ENCODE data around the gene CDK4. TPM values are rescaled to one million over a fixed set of nuclear protein-coding genes. Genes with fewer than 3 reads are reported as not detected.

The CDK4 gene
- total and polyA plus RNA-seq, 2 of the 4 experiments (the other 2 are of a cell fraction): 261 to 297 TPM

DNA sequence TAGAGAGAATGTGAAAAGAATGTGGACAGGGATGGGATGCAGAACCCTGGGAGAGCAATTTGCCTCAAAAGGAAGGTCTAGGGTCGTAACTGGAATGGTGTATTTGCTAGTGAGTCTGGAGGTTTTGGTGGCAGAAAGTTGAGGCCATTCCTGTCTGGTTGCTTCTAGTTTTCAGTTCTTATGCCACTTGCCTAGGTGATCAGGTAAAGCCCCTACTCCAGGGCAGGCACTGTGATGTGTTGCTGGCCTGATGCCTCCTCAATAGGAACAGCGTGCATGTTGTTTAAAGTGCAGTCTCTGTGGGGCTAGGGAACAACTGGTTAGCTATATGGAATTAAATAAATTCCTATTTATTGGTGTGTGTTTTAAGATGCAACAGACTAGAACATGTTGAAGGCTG, 51.8 kb downstream of the CDK4 start:
- ChIA-PET CTCF (no interaction called here), POLR2A (ENCODE audit: unreplicated experiment) (no interaction called here)
- no peak overlapping the region for H3K18ac ChIP-seq (ENCODE audit: low read depth, low read length)
- no peak overlapping the region for H3K4ac ChIP-seq (ENCODE audit: low read depth, low read length)
- H2BK5ac ChIP-seq (ENCODE audit: low read depth, low read length, poor library complexity, severe bottlenecking): no peak overlapping the region
- H3K9me1 ChIP-seq (ENCODE audit: insufficient read depth, low read length): peaks cover 5% of the 10 kb centered on the region; the same call in 1 of the 2 replicates
- WGBS, 2 experiments (ENCODE audit: extremely low coverage in 2 of 2, insufficient read length in 1 of 2): 100% methylated on average over 1 of the region's 2 CpGs; no CpG with 5 or more reads in 1 of the 2 experiments
- in situ Hi-C loops (cut with MboI; ENCODE audit: low sequenced_read_pairs): no loop called here
- H4K8ac ChIP-seq (ENCODE audit: low read depth in 2 of 2, low read length in 2 of 2): no peak overlapping the region
- no peak overlapping the region for H2BK15ac ChIP-seq (ENCODE audit: low read depth, low read length)
- no peaks in the 10 kb centered on the region for H3K9me3 ChIP-seq (ENCODE audit: control insufficient read depth, insufficient read depth, low read length)
- no peak overlapping the region for H3K14ac ChIP-seq (replicated peaks; ENCODE audit: low read depth, low read length)
- H2AK5ac ChIP-seq (ENCODE audit: low read depth, low read length): no peak overlapping the region
- dilution Hi-C loops (cut with HindIII; ENCODE audit: low sequenced_read_pairs, unreplicated experiment): no loop called here
- no peak overlapping the region for H3K56ac ChIP-seq (ENCODE audit: extremely low read depth, insufficient read depth, low read length)
- no peak overlapping the region for H3K23ac ChIP-seq (ENCODE audit: low read depth, low read length)
- ATAC-seq (ENCODE audit: low read depth): no peak
- no peak overlapping the region for H2AFZ ChIP-seq (replicated peaks; ENCODE audit: low read length, poor library complexity)
- H3K4me1 ChIP-seq (ENCODE audit: control insufficient read depth, insufficient read depth, low read length): no peaks in the 10 kb centered on the region
- no peak for DNase-seq
- no peak overlapping the region for H2AK9ac ChIP-seq (replicated peaks; ENCODE audit: low read depth, low read length, poor library complexity)
- H3K4me2 ChIP-seq (ENCODE audit: low read depth, low read length): no peak overlapping the region
- TF ChIP-seq MXI1 (IDR thresholded peaks at IDR 0.05; ENCODE audit: borderline replicate concordance, low read depth, low read length): no peak
- TF ChIP-seq MAFK (IDR thresholded peaks at IDR 0.05; ENCODE audit: low read depth, low read length): no peak
- no peak for TF ChIP-seq FOS (IDR thresholded peaks at IDR 0.05; ENCODE audit: low read depth, low read length)
- TF ChIP-seq NFE2L2 (IDR thresholded peaks at IDR 0.05; ENCODE audit: low read depth, low read length): no peak
- TF ChIP-seq, protein P1, sequence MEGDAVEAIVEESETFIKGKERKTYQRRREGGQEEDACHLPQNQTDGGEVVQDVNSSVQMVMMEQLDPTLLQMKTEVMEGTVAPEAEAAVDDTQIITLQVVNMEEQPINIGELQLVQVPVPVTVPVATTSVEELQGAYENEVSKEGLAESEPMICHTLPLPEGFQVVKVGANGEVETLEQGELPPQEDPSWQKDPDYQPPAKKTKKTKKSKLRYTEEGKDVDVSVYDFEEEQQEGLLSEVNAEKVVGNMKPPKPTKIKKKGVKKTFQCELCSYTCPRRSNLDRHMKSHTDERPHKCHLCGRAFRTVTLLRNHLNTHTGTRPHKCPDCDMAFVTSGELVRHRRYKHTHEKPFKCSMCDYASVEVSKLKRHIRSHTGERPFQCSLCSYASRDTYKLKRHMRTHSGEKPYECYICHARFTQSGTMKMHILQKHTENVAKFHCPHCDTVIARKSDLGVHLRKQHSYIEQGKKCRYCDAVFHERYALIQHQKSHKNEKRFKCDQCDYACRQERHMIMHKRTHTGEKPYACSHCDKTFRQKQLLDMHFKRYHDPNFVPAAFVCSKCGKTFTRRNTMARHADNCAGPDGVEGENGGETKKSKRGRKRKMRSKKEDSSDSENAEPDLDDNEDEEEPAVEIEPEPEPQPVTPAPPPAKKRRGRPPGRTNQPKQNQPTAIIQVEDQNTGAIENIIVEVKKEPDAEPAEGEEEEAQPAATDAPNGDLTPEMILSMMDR (conservative IDR thresholded peaks at IDR 0.05; ENCODE audit: low read depth, low read length): no peak
- TF ChIP-seq, protein P2, sequence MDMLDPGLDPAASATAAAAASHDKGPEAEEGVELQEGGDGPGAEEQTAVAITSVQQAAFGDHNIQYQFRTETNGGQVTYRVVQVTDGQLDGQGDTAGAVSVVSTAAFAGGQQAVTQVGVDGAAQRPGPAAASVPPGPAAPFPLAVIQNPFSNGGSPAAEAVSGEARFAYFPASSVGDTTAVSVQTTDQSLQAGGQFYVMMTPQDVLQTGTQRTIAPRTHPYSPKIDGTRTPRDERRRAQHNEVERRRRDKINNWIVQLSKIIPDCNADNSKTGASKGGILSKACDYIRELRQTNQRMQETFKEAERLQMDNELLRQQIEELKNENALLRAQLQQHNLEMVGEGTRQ (IDR thresholded peaks at IDR 0.05; ENCODE audit: low read depth, low read length): no peak
- TF ChIP-seq, protein P3, sequence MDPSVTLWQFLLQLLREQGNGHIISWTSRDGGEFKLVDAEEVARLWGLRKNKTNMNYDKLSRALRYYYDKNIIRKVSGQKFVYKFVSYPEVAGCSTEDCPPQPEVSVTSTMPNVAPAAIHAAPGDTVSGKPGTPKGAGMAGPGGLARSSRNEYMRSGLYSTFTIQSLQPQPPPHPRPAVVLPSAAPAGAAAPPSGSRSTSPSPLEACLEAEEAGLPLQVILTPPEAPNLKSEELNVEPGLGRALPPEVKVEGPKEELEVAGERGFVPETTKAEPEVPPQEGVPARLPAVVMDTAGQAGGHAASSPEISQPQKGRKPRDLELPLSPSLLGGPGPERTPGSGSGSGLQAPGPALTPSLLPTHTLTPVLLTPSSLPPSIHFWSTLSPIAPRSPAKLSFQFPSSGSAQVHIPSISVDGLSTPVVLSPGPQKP (IDR thresholded peaks at IDR 0.05; ENCODE audit: borderline replicate concordance, low read depth, low read length): no peak
- TF ChIP-seq RFX5 (IDR thresholded peaks at IDR 0.05; ENCODE audit: low read depth, low read length): no peak
- TF ChIP-seq RAD21 (IDR thresholded peaks at IDR 0.05; ENCODE audit: low read length): no peak
- no peak for TF ChIP-seq SMC3 (IDR thresholded peaks at IDR 0.05; ENCODE audit: low read depth, low read length)
- no peak for TF ChIP-seq RCOR1 (IDR thresholded peaks at IDR 0.05; ENCODE audit: insufficient replicate concordance, low read length)
- no peak for TF ChIP-seq MAZ (IDR thresholded peaks at IDR 0.05; ENCODE audit: borderline replicate concordance, low read depth, low read length)
- TF ChIP-seq CEBPB (IDR thresholded peaks at IDR 0.05; ENCODE audit: low read depth, low read length): no peak
- no peak for TF ChIP-seq BHLHE40 (IDR thresholded peaks at IDR 0.05; ENCODE audit: low read depth, low read length)
- TF ChIP-seq CHD1 (IDR thresholded peaks at IDR 0.05; ENCODE audit: low read depth, low read length): no peak
- TF ChIP-seq POLR2A (IDR thresholded peaks at IDR 0.05; ENCODE audit: low read depth, low read length): no peak
- H2BK120ac ChIP-seq (ENCODE audit: low read depth, low read length): no peak overlapping the region
- H4K5ac ChIP-seq (ENCODE audit: low read depth, low read length): no peak overlapping the region
- H3K79me1 ChIP-seq (ENCODE audit: low read depth in 1 of 2, low read length in 2 of 2): peaks cover 5 to 21% of the 10 kb centered on the region in 2 experiments; a peak in 2 of 4 replicates
- BruUV-seq (replicated peaks): no TSS peak
- no peak overlapping the region for H3K27ac ChIP-seq (ENCODE audit: insufficient read depth, low read length)
- no peaks in the 10 kb centered on the region for H3K27me3 ChIP-seq (ENCODE audit: control insufficient read depth, insufficient read depth, low read length)
- H3K36me3 ChIP-seq (ENCODE audit: control insufficient read depth, insufficient read depth, low read length): peaks cover 20% of the 10 kb centered on the region
- H4K20me1 ChIP-seq (ENCODE audit: insufficient read depth, low read length): no peaks in the 10 kb centered on the region
- no peak overlapping the region for H2BK20ac ChIP-seq (ENCODE audit: low read depth, low read length)
- intact Hi-C loops (cut with micrococcal nuclease): no loop called here
- H4K91ac ChIP-seq (ENCODE audit: insufficient read depth, low read depth, low read length): no peak overlapping the region
- no peak overlapping the region for H3K4me3 ChIP-seq (ENCODE audit: insufficient read depth, low read depth, low read length)
- H3K9ac ChIP-seq (ENCODE audit: low read depth, low read length): no peak overlapping the region

All from IMR-90 (cell line).